Heart right ventricle (tissue), 16 donors: Measurements from ENCODE around the gene FAM76B. TPM values are rescaled to one million over a fixed set of nuclear protein-coding genes. Genes with fewer than 3 reads are reported as not detected.

Experiments
- ATAC-seq, 8 donors: fragments of 200-7000 bp; cut with Tn5 transposase; one replicate each; pipeline ENCODE4 v1.9.1; 2020; ENCODE audit warnings: mild to moderate bottlenecking in 8 of 8, moderate library complexity in 8 of 8, moderate number of reproducible peaks in 1 of 8
- DNase-seq, 2 donors: peaks; one replicate each; pipeline ENCODE4 v3.0.0-alpha.2; 2020
- H3K27ac ChIP-seq, 10 donors: fragments of 200-600 bp; sonication (generic) in 2 of 10; one replicate each; pipeline versions ENCODE4 v1.5.0 to v1.8.0; 2020 to 2022; ENCODE audit warnings: mild to moderate bottlenecking in 3 of 10
- H3K27me3 ChIP-seq, 7 donors: fragments of 200-600 bp; one replicate each; pipeline ENCODE4 v1.8.0; 2021 to 2022; ENCODE audit warnings: mild to moderate bottlenecking in 2 of 7
- H3K36me3 ChIP-seq, 9 donors: fragments of 200-600 bp; sonication (generic) in 1 of 9; one replicate each; pipeline versions ENCODE4 v1.5.0 to v1.8.0; 2020 to 2022; ENCODE audit warnings: mild to moderate bottlenecking in 2 of 9
- H3K4me1 ChIP-seq, 9 donors: fragments of 200-600 bp; sonication (generic) in 1 of 9; one replicate each; pipeline versions ENCODE4 v1.5.0 to v1.8.0; 2020 to 2022; ENCODE audit warnings: mild to moderate bottlenecking in 4 of 9
- H3K4me3 ChIP-seq, 10 donors: fragments of 200-600 bp; sonication (generic) in 2 of 10; one replicate each; pipeline versions ENCODE4 v1.5.0 to v1.8.0; 2020 to 2022; ENCODE audit warnings: mild to moderate bottlenecking in 7 of 10, moderate library complexity in 2 of 10
- H3K9me3 ChIP-seq, 11 donors: fragments of 200-600 bp in 10 of 11; sonication (generic) in 2 of 11; one replicate each; pipeline versions ENCODE4 v1.5.0 to v1.8.0; 2013 to 2022; ENCODE audit warnings: mild to moderate bottlenecking in 2 of 11, control low read depth in 1 of 11, moderate library complexity in 1 of 11
- WGBS, 2 donors: extraction: QIAGEN DNeasy Blood & Tissue Kit; methylation state at CpG; one replicate each; pipeline ENCODE4 v1.1.7; 2013; ENCODE audit warnings: inconsistent platforms in 1 of 2; 5-methylcytosine and 5-hydroxymethylcytosine counted together
- intact Hi-C, 10 donors: fragments of 100-400 bp; cut with DNase I; formaldehyde crosslinking; loops; one replicate each; pipeline versions ENCODE4 v1.11.1 to v1.14.2; 2022
- polyA plus RNA-seq, 2 donors: library from polyadenylated mRNA; stranded (reverse); fragments of 200-250 nt; gene quantifications; one replicate each; pipeline ENCODE4 v1.2.3, GENCODE V29; 2013
- total RNA-seq, 10 donors: library from RNA; stranded (reverse); fragmentation: NEBNext Ultra II Directional in 3 of 10; extraction: Animal tissue kit (Norgen Biotek cat#: 25700) in 3 of 10; gene quantifications; one replicate each; pipeline versions ENCODE4 v1.2.1 to v1.2.4, GENCODE V29; 2021 to 2023
- TF ChIP-seq, protein P1 (sequence below), 9 donors: fragments of 200-600 bp; sonication (generic) in 2 of 9; IDR thresholded peaks; one replicate each; pipeline versions ENCODE4 v1.5.0 to v1.8.0; 2021 to 2022; ENCODE audit warnings: antibody characterized with exemption in 9 of 9, mild to moderate bottlenecking in 5 of 9, moderate library complexity in 1 of 9
- donor health status: Arrhythmogenic right ventricular cardiomyopathy.
- donor health status: ischemic (EF 13 %, LVEDD 7.1; RV severe dilation, severe dysfunction).
- donor health status: healthy with polysubstance abuse.
- donor health status: DM: no; HTN: yes; CAD: no.
- donor health status: DM: no; HTN: no; CAD: no.
- donor health status: ischemic (EF 25% LVEDD 6.9; RV normal size, moderate dysfunction).
- donor health status: ischemic (EF 25% LVEDD 5.7; RV mildly dilated, moderate dysfunction).
- donor health status: healthy.
- donor health status: DM: yes; HTN: yes; CAD: no.
- donor health status: Ischemic cardiomyopathy.
- donor health status: ischemic (EF 35%, LVEDD 5.7; RV mildly dilated, moderate dysfunction).
- donor health status: nonischemic (EF 11% LVEDD 7.7; RV severe dilation, severe dysfunction).
- donor health status: DM: yes; HTN: yes; CAD: no.
- donor health status: PGD.
- donor health status: ischemic (EF 29% LVEDD 5.4; RV normal size, mild dysfunction).
- donor health status: nonischemic (EF 23%, LVEDD 6.1; RV moderate dilation, normal function).

Gene FAM76B
- total and polyA plus RNA-seq, 12 donors, result 4.1 to 9.9 (median 7.7) TPM

DNA sequence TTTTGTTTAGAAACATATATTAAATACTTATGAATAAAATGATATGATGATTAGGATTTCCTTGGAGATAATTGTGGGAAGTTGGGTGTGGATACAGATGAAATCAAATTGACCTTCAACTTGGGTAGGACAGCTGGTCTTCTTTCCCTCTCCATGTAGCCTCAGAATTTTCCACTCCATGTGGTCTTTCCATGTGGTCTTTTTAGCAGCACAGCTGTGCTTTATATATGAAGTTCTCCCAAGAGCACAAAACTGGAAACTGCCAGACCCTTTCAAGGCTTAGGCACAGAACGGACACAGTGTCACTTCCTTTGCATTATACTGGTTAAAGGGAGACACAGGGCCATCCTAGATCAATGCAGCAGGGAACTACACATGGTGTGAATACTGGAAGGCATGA, 28.6 kb downstream of the FAM76B start:
- intact Hi-C loops, result loop anchor here in 8 of 10 donors (5.0 to 10.0 kb wide), 9 partner anchors 46 to 786 kb away; partner anchors contain the start of genes CWC15 (in 4 of the 8), KDM4D (in 4 of the 8), SRSF8 (in 4 of the 8) and SESN3 (in 1 of the 8)
- peaks cover 0 to 5% (median 0%) of the 10 kb centered on the region in 7 donors for H3K27me3 ChIP-seq
- no peak overlapping the region for H3K27ac ChIP-seq
- DNase-seq (no peak), ATAC-seq (no peak)
- TF ChIP-seq, protein P1, sequence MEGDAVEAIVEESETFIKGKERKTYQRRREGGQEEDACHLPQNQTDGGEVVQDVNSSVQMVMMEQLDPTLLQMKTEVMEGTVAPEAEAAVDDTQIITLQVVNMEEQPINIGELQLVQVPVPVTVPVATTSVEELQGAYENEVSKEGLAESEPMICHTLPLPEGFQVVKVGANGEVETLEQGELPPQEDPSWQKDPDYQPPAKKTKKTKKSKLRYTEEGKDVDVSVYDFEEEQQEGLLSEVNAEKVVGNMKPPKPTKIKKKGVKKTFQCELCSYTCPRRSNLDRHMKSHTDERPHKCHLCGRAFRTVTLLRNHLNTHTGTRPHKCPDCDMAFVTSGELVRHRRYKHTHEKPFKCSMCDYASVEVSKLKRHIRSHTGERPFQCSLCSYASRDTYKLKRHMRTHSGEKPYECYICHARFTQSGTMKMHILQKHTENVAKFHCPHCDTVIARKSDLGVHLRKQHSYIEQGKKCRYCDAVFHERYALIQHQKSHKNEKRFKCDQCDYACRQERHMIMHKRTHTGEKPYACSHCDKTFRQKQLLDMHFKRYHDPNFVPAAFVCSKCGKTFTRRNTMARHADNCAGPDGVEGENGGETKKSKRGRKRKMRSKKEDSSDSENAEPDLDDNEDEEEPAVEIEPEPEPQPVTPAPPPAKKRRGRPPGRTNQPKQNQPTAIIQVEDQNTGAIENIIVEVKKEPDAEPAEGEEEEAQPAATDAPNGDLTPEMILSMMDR (IDR thresholded peaks at IDR 0.05), result no peak
- no peak overlapping the region for H3K4me3 ChIP-seq
- no peaks in the 10 kb centered on the region for H3K9me3 ChIP-seq
- 54 to 61% methylated on average over 1 of the region's 1 CpG for WGBS, 2 donors
- H3K4me1 ChIP-seq, result no peaks in the 10 kb centered on the region
- H3K36me3 ChIP-seq, result no peaks in the 10 kb centered on the region

DNA sequence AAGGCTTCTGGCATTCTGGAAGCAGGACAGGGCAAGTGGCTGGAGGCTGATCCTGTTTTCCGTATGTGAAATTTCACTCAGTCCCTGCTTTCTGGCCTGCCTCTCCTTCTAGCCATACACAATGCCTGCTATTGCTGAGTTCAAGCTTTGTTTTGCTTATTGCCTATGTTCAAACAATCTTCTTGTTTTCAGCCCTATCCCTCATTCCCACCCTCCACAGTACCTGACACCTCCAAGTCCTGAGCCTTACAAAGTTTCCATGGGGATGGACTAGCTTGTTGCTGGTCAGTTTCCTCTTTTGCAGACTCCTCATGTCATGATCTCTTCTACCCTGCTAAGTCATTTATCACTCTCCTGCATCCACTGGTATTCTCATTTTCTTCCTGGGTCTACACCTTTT, 38.1 kb downstream of the FAM76B start:
- intact Hi-C loops, result no loop called here
- no peak for ATAC-seq
- no peak overlapping the region for H3K4me3 ChIP-seq
- H3K4me1 ChIP-seq, result no peaks in the 10 kb centered on the region
- WGBS, 2 donors, result 56 to 89% methylated on average over 1 of the region's 1 CpG
- H3K27ac ChIP-seq, result no peak overlapping the region
- no peak for DNase-seq
- H3K9me3 ChIP-seq, result no peaks in the 10 kb centered on the region
- peaks cover 0 to 3% (median 0%) of the 10 kb centered on the region in 7 donors for H3K27me3 ChIP-seq
- H3K36me3 ChIP-seq, result no peaks in the 10 kb centered on the region
- TF ChIP-seq, protein P1 (IDR thresholded peaks at IDR 0.05), result no peak

DNA sequence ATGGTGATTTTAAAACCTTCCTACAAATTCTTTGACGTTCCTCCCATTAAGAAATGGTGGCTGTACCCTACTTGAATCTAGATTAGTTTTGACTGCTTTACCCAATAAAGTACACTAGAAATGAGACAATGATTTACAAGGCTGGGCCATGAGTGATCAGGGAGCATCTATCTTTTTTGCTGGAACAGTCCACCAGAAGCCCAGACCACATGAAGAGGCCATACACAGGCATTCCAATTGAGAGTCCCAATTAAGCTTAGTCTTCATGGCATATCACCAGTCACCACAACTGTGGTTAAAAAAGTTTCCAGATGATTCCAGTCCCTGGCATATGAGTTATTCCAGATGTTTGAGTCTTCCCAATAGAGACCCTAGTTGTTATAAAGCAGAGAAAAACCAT, 39.5 kb downstream of the FAM76B start:
- no peaks in the 10 kb centered on the region for H3K4me1 ChIP-seq
- H3K4me3 ChIP-seq, result no peak overlapping the region
- 79 to 85% methylated on average over 1 of the region's 1 CpG for WGBS, 2 donors
- DNase-seq (no peak), ATAC-seq (no peak)
- TF ChIP-seq, protein P1 (IDR thresholded peaks at IDR 0.05), result no peak
- intact Hi-C loops, result no loop called here
- peaks cover 0 to 3% (median 0%) of the 10 kb centered on the region in 7 donors for H3K27me3 ChIP-seq
- H3K9me3 ChIP-seq, result no peaks in the 10 kb centered on the region
- H3K36me3 ChIP-seq, result no peaks in the 10 kb centered on the region
- H3K27ac ChIP-seq, result no peak overlapping the region

DNA sequence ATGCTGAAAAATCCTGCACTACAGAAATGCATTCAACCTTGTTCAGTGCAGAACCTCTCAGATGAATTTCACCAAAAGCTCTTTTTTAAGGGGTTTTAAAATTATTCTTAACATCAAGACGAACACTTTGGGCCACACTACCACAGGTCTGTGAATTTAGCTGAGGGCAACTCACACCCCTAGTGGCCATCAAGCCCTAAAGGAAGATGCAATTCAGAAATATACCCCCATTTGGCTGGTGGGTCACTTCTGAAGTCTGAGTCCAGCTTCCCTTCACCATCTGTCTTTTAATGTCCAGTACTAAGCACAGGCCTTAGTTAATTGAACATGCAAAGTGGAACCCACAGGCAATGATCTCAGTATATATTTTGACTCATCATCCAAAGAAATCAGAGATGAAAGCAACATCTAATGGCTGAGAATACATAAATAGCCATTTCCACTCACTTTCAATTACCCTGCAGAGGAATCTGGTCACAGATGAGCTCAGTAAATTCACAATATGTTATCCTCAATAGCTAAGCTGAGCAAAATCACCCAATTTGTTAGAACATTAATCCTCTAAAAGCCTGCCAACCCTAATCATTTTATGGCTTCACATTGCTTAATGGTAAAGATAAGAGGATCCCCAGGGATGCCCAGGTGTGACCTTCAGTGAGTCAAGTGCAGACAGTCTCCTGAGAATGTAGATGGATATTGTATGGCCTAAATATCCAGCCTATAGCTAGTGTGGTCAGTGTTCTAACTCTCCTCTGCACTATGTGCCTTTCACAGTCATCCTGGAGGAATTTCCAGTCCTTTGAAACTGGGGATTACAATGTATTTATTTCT, 50.3 kb downstream of the FAM76B start:
- Histone ChIP-seq H3K36me3 (no peaks in the 10 kb centered on the region), H3K4me1 (no peaks in the 10 kb centered on the region), H3K27ac (no peak overlapping the region), H3K9me3 (no peaks in the 10 kb centered on the region), H3K27me3 (no peaks in the 10 kb centered on the region), H3K4me3 (no peak overlapping the region)
- no peak for DNase-seq
- TF ChIP-seq, protein P1 (IDR thresholded peaks at IDR 0.05), result no peak
- ATAC-seq, result no peak
- WGBS, 2 donors, result 0 to 47% methylated on average over 1 of the region's 1 CpG
- intact Hi-C loops, result no loop called here
